ENCODE data around the gene IL6.
"Not testable (repeated sequence)": the region's sequence is repeated elsewhere in the genome, so short reads cannot be mapped to it uniquely, and the experiment has no call there.

Gene IL6

GRCh38 chr7:22729180-22729825 lies 2.3 kb downstream of the IL6 start:
- DNase-seq = no peak

- DNase-seq = no peak
Observed at GRCh38 chr7:22730066-22730710, 3.2 kb downstream of the IL6 start.

- DNase-seq = no peak
Observed at GRCh38 chr7:22730921-22731654, 4.1 kb downstream of the IL6 start.

GRCh38 chr7:22731766-22732165 lies 4.8 kb downstream of the IL6 start:
- no peak for DNase-seq

- no peak for DNase-seq
Observed at GRCh38 chr7:22732556-22733126, 5.6 kb downstream of the IL6 start.

GRCh38 chr7:22733761-22734160 lies 6.8 kb downstream of the IL6 start:
- DNase-seq = no peak

- DNase-seq = no peak
Observed at GRCh38 chr7:22743014-22743413, 16.0 kb downstream of the IL6 start.

GRCh38 chr7:22751341-22751740 lies 24.3 kb downstream of the IL6 start:
- DNase-seq = no peak

- no peak for DNase-seq
Observed at GRCh38 chr7:22757338-22757994, 30.5 kb downstream of the IL6 start.

GRCh38 chr7:22758576-22758975 lies 31.6 kb downstream of the IL6 start:
- DNase-seq = no peak

- no peak for DNase-seq
Observed at GRCh38 chr7:22759721-22760120, 32.7 kb downstream of the IL6 start.

GRCh38 chr7:22762866-22763265 lies 35.9 kb downstream of the IL6 start:
- DNase-seq = no peak

- DNase-seq = no peak
Observed at GRCh38 chr7:22765609-22766008, 38.6 kb downstream of the IL6 start.

GRCh38 chr7:22771194-22771871 lies 44.3 kb downstream of the IL6 start:
- DNase-seq = no peak

- DNase-seq = no peak
Observed at GRCh38 chr7:22771872-22772228, 44.9 kb downstream of the IL6 start.

- no peak for DNase-seq
Observed at GRCh38 chr7:22772885-22773284, 45.9 kb downstream of the IL6 start.

- no peak for DNase-seq
Observed at GRCh38 chr7:22776964-22777363, 50.0 kb downstream of the IL6 start.

- not testable (repeated sequence) for DNase-seq
Observed at GRCh38 chr7:22779730-22780323, 52.8 kb downstream of the IL6 start.

- no peak for DNase-seq
Observed at GRCh38 chr7:22781230-22781711, 54.3 kb downstream of the IL6 start.
